GM21526 (cell line): ENCODE measurements around the gene OBSCN.

Experiments used
- ATAC-seq: cut with Tn5 transposase; IDR thresholded peaks from one replicate; pipeline ENCODE4 v1.9.1; 2021; ENCODE audit warnings: moderate library complexity; ENCODE audit not compliant: unreplicated experiment, low FRiP score

OBSCN gene

GRCh38 chr1:228316589-228317387 lies 108.9 kb downstream of the OBSCN start:
- ATAC-seq, result no peak

- no peak for ATAC-seq
These were observed 109.6 kb downstream of the OBSCN start for GRCh38 chr1:228317411-228317828.

GRCh38 chr1:228317891-228318810 lies 110.3 kb downstream of the OBSCN start:
- ATAC-seq, result no peak

GRCh38 chr1:228318823-228319241 lies 111.0 kb downstream of the OBSCN start:
- no peak for ATAC-seq

- ATAC-seq, result no peak
These were observed 111.7 kb downstream of the OBSCN start for GRCh38 chr1:228319352-228320088.

- ATAC-seq, result no peak
These were observed 112.5 kb downstream of the OBSCN start for GRCh38 chr1:228320394-228320793.

- ATAC-seq, result no peak
These were observed 113.6 kb downstream of the OBSCN start for GRCh38 chr1:228321435-228321834.

GRCh38 chr1:228321895-228322294 lies 114.1 kb downstream of the OBSCN start:
- no peak for ATAC-seq

GRCh38 chr1:228323401-228323800 lies 115.6 kb downstream of the OBSCN start:
- no peak for ATAC-seq

- no peak for ATAC-seq
These were observed 117.4 kb downstream of the OBSCN start for GRCh38 chr1:228325267-228325666.

- ATAC-seq, result no peak
These were observed 122.0 kb downstream of the OBSCN start for GRCh38 chr1:228329887-228330286.

- ATAC-seq, result no peak
These were observed 125.2 kb downstream of the OBSCN start for GRCh38 chr1:228332797-228333738.

- ATAC-seq, result no peak
These were observed 125.9 kb downstream of the OBSCN start for GRCh38 chr1:228333739-228334115.

GRCh38 chr1:228334226-228334935 lies 126.5 kb downstream of the OBSCN start:
- no peak for ATAC-seq

GRCh38 chr1:228334954-228335353 lies 127.1 kb downstream of the OBSCN start:
- ATAC-seq, result no peak

- ATAC-seq, result no peak
These were observed 127.8 kb downstream of the OBSCN start for GRCh38 chr1:228335406-228336307.

GRCh38 chr1:228336308-228337030 lies 128.6 kb downstream of the OBSCN start:
- ATAC-seq, result no peak
